Measurements from ENCODE around the gene DNAJB1. TPM values are rescaled to one million over a fixed set of nuclear protein-coding genes. Genes with fewer than 3 reads are reported as not detected.
A peak's percentile ranks its signal among the peaks of the same experiment; 100 is the strongest.

Gene DNAJB1
- total RNA-seq, 1 donor from 2014 or later: 92.5 TPM

DNA sequence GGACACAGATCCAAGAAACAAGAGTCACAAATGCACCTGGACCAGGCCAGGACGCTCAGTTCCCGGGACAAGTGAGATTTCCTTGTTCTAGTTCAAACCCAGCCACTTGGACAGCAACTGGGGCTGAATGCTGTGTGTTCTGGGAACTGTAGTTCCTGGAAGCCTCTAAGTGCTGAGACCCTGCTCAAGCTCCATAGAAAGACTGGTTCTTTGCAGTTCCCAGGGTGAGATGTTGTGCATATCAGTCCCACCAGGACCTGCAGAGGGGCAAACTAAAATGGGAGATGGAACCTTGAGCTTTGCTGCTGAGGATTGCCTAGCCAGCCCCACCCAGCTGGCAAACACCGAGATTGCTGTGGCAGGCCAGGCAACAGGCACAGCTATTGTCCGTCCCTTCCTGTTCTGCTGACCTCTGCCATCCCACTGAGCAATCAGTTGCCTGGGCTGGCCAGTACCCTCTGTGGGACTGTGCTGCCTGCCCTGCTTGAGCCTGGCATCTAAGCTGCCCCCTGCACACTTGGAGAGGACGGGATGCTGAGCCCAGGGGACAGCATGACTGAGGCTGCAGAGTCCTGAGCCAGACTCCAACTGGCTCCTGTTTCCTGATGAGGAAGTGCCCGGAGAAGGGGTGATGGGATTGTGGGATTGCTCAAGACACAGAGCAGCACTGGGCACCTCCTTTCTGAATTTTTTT, 20.8 kb downstream of the DNAJB1 start:
- Histone ChIP-seq H3K4me1 (peaks cover 38% of the 10 kb centered on the region), H3K9me3 (no peaks in the 10 kb centered on the region), H3K27me3 (ENCODE audit: low read depth) (no peaks in the 10 kb centered on the region), H3K36me3 (peaks cover 3% of the 10 kb centered on the region), H3K27ac (peak overlapping the region; percentile 83), H3K4me3 (no peak overlapping the region)
- TF ChIP-seq, protein P1, sequence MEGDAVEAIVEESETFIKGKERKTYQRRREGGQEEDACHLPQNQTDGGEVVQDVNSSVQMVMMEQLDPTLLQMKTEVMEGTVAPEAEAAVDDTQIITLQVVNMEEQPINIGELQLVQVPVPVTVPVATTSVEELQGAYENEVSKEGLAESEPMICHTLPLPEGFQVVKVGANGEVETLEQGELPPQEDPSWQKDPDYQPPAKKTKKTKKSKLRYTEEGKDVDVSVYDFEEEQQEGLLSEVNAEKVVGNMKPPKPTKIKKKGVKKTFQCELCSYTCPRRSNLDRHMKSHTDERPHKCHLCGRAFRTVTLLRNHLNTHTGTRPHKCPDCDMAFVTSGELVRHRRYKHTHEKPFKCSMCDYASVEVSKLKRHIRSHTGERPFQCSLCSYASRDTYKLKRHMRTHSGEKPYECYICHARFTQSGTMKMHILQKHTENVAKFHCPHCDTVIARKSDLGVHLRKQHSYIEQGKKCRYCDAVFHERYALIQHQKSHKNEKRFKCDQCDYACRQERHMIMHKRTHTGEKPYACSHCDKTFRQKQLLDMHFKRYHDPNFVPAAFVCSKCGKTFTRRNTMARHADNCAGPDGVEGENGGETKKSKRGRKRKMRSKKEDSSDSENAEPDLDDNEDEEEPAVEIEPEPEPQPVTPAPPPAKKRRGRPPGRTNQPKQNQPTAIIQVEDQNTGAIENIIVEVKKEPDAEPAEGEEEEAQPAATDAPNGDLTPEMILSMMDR (IDR thresholded peaks at IDR 0.05): no peak
- peak; percentile 6 to 38 for ATAC-seq
- DNase-seq: no peak
- intact Hi-C loops (cut with DNase I): no loop called here

DNA sequence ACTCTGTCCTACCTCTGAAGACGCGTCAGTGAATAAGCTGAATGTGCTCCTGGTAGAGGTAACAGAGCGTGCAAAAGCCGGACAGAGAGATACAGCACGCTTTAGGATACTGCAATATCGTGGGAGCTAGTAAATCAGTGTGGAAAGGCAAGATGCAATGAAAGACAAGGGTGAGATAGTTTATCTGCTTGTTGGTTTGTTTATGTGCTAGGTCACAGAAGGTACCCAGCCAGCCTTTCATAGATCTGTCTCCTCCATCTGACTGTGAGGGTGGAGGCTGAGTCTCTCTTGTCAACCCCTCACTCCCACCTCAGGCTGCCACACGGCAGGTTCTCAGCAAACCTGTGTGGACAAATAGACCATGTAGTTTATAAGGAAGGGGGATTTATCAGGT, 21.4 kb downstream of the DNAJB1 start:
- no peak for ATAC-seq
- H3K9me3 ChIP-seq: no peaks in the 10 kb centered on the region
- peaks cover 4% of the 10 kb centered on the region for H3K36me3 ChIP-seq
- H3K4me1 ChIP-seq: peaks cover 35% of the 10 kb centered on the region
- intact Hi-C loops (cut with DNase I): no loop called here
- no peaks in the 10 kb centered on the region for H3K27me3 ChIP-seq (ENCODE audit: low read depth)
- peak overlapping the region; percentile 85 for H3K4me3 ChIP-seq
- no peak for DNase-seq
- peak overlapping the region; percentile 83 for H3K27ac ChIP-seq
- TF ChIP-seq, protein P1 (IDR thresholded peaks at IDR 0.05): no peak

DNA sequence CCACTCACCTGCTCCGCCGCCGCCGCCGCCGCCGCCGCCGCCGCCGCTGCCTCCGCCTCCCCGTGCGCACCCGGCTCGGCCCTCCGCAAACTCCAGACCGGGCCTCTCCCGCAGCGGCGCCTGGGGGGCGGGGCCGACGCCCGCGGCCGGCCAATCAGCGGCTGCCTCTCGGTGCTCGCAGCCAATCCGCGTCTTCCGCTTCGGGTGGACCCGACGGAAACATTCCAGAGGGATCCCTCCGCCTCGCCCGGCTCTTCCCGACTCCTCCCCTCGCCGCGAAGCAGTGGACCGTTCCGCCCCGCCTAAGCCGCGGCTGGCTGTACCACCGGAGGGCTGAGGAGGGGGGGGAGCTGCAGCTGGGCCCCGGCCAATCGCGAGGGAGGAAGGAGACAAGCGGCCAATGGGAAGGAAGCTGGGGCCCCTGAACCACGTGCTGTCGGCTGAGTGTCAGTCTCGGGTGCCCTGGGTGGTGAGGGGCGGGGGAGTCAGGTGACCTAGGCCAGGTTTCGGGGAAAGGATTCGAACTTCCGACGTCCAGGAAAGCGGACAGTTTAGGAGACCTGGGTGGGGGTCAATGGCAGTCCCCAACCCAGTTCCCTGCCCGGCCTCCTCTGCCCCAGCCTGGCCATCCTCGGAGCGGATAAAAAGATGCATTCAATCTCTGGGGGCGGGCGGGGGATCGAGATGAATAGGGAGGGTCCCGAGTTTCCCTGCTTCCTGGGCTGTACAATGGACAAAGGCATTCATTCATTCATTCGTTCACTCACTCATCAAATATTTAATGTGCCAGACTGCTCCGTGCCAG, 22.0 kb downstream of the DNAJB1 start, which contains the start of gene GIPC1:
GIPC1 (minus strand) TSS at position 99 of the 805 bp plus-strand sequence. CDS start 13,151 bp downstream, outside the sequence.
- Histone ChIP-seq H3K4me3 (peak within 1 kb of the TSS; percentile 85), H3K27ac (peak within 1 kb of the TSS; percentile 83), H3K4me1 (peaks cover 35% of the 10 kb centered on the region), H3K36me3 (peaks cover 10% of the 10 kb centered on the region), H3K27me3 (ENCODE audit: low read depth) (no peaks in the 10 kb centered on the region), H3K9me3 (no peaks in the 10 kb centered on the region)
- peak; percentile 95 to 98 for ATAC-seq
- intact Hi-C loops (cut with DNase I): no loop called here
- DNase-seq: peak; percentile 97
- TF ChIP-seq, protein P1 (IDR thresholded peaks at IDR 0.05): no peak

DNA sequence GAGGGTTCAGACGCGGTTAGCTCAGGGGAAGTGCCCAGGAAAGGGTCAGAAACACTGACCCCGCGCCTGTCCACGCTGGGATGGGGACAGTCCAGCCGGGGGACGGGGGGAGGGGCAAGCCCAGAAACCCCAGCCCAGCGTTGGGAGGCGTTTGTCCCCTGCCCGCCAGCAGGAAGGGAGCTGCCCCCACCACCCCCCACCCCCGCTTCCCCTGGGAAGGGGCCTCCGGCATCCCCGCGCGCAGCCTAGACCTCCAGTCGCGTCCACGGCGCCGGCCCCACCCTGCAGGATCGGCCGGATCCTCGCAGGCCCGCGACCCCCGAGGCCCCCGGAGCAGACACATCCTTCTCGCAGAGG, 22.5 kb downstream of the DNAJB1 start:
- Histone ChIP-seq H3K9me3 (no peaks in the 10 kb centered on the region), H3K36me3 (peaks cover 15% of the 10 kb centered on the region), H3K27ac (peak overlapping the region; percentile 83), H3K4me3 (peak overlapping the region; percentile 85), H3K27me3 (ENCODE audit: low read depth) (no peaks in the 10 kb centered on the region), H3K4me1 (peaks cover 35% of the 10 kb centered on the region)
- TF ChIP-seq, protein P1 (IDR thresholded peaks at IDR 0.05): no peak
- DNase-seq (no peak), ATAC-seq (peak; percentile 0 to 2)
- intact Hi-C loops (cut with DNase I): no loop called here

DNA sequence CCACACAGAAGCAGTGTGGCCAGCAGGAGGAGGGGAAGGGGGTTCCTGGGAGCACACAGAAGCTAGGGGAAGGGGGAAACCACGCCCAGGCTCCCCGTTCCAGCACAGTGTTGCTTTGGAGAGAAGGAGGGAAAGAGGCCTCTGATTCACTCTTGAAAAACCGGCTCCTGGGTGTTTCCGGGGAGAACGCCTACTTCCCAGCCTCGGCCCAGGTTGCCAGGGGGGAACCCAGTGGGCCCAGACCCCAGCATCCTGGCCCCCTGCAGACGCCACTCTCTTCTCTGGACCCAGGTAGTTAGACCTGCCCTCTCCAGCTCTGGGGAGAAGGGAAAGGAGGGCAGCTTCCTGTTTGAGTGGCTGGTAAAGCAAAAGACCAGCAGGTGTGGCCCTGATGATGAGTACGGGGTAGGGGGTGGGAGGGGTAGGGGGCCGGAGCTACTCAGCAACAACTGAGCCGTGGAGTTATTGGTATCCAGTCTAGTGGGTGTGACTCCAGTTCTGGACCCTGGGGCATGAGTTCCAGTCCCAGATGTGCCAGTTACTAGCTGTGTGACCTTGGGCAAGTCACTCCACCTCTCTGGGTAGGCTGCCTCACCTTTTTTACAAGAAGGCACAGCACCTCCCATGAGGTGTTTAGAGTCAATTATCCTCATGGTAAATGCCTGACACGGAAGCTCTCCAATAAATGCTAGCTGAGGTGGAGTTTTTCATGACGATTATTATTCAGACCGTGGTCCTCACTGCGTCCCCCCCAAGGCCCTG, 23.1 kb downstream of the DNAJB1 start:
- intact Hi-C loops (cut with DNase I): no loop called here
- no peaks in the 10 kb centered on the region for H3K27me3 ChIP-seq (ENCODE audit: low read depth)
- H3K36me3 ChIP-seq: peaks cover 18% of the 10 kb centered on the region
- peak overlapping the region; percentile 85 for H3K4me3 ChIP-seq
- no peaks in the 10 kb centered on the region for H3K9me3 ChIP-seq
- peak; percentile 2 to 10 for ATAC-seq
- H3K4me1 ChIP-seq: peaks cover 35% of the 10 kb centered on the region
- TF ChIP-seq, protein P1 (IDR thresholded peaks at IDR 0.05): no peak
- no peak for DNase-seq
- H3K27ac ChIP-seq: peak overlapping the region; percentile 83

Measured in lower lobe of right lung (tissue), 2 donors.